22Rv1 (cell line): ENCODE data around the gene TFF3.

Experiments
- CTCF ChIP-seq: fragments of 450-650 bp; IDR thresholded peaks from 2 replicates; pipeline ENCODE4 v1.5.1; 2017; ENCODE audit warnings: mild to moderate bottlenecking
- ZFX ChIP-seq: fragments of 450-650 bp; IDR thresholded peaks from 2 replicates; pipeline ENCODE4 v1.6.1; 2017; ENCODE audit warnings: antibody characterized with exemption, borderline replicate concordance

- no peak for TF ChIP-seq CTCF
- TF ChIP-seq ZFX, result no peak
Measured at GRCh38 chr21:42279341-42279871, 35.8 kb downstream of the TFF3 start.
